Activated naive CD8-positive, alpha-beta T cell treated with anti-CD3 and anti-CD28 coated beads, Interleukin-2, amount 50 U/mL, for 24 hours (primary cell): ENCODE data around the gene ADCYAP1R1.

Source experiments
- ATAC-seq: fragments of 150-1000 bp; cut with Tn5 transposase; one replicate; pipeline ENCODE4 v1.10.0; 2021
- DNase-seq: peaks from one replicate; pipeline ENCODE4 v3.0.0; 2021
- H3K27ac Mint-ChIP-seq: one replicate; pipeline ENCODE4 v1.8.0; 2021; ENCODE audit warnings: mild to moderate bottlenecking, mixed read lengths
- H3K27me3 Mint-ChIP-seq: one replicate; pipeline ENCODE4 v1.8.0; 2021; ENCODE audit warnings: mixed read lengths
- H3K36me3 Mint-ChIP-seq: one replicate; pipeline ENCODE4 v1.8.0; 2021; ENCODE audit warnings: low read depth, mixed read lengths
- H3K4me1 Mint-ChIP-seq: one replicate; pipeline ENCODE4 v1.8.0; 2021; ENCODE audit warnings: mixed read lengths
- H3K4me3 Mint-ChIP-seq: one replicate; pipeline ENCODE4 v1.8.0; 2021; ENCODE audit warnings: mild to moderate bottlenecking, moderate library complexity, mixed read lengths
- H3K9me3 Mint-ChIP-seq: one replicate; pipeline ENCODE4 v1.8.0; 2021; ENCODE audit warnings: mixed read lengths

Gene ADCYAP1R1

DNA sequence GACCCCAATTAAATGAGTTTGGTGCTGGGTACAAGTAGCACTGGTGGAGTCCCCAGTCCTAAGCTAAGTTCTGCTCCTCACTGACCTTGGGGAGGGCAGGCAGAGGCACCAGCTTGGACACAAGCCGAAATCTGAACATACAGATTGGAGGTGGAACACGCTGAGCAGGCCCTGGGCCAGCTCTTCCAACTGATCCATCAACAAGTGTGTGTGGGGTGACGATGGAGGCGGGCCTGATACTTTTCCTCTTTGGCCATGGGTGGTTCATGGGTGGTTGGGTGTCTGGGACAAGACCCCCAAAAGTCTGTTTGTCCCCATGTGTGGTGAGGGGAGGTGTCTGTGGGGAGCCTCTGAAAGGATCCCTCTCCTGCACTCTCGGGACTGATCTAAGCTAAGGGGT is 1.9 kb downstream of the ADCYAP1R1 start:
- no peak for DNase-seq
- no peak for ATAC-seq
- Mint-ChIP-seq H3K27ac (no peak overlapping the region), H3K27me3 (peaks cover 39% of the 10 kb centered on the region), H3K4me3 (no peak overlapping the region), H3K9me3 (no peaks in the 10 kb centered on the region), H3K36me3 (no peaks in the 10 kb centered on the region), H3K4me1 (no peaks in the 10 kb centered on the region)

DNA sequence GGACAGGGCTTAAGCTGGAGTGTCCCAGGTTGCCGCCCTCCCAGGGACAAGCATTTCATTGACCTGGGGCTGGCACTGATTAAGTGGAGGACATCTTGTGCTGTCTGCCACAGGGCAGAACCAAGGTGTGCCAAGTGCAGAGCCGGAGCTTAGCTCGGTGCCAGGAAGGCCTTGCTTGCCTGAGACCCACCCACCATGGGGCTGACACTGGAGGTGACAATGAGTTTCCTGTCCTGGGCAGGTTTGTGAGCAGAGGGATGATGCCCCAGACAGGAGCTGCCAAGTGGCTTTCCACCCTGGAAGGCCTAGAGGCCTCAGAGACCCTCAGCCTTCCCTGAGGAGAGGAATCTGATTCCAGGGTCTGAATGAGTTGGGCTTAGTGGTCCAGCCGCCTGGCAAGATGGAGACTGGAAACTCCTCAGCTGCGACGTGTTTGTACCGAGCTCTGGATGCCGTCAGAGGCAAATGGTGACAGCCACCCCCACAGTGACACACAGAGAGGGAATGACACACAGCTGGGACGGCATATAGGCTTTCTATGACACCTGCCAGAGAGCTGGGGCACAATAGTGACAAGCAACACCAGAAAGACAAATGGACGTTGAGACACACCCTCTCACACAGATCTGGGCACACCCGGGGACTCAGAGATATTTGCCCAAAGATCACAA is 2.6 kb downstream of the ADCYAP1R1 start:
- Mint-ChIP-seq H3K9me3 (no peaks in the 10 kb centered on the region), H3K4me1 (no peaks in the 10 kb centered on the region), H3K27ac (no peak overlapping the region), H3K27me3 (peaks cover 38% of the 10 kb centered on the region), H3K36me3 (no peaks in the 10 kb centered on the region), H3K4me3 (no peak overlapping the region)
- DNase-seq: no peak
- no peak for ATAC-seq

DNA sequence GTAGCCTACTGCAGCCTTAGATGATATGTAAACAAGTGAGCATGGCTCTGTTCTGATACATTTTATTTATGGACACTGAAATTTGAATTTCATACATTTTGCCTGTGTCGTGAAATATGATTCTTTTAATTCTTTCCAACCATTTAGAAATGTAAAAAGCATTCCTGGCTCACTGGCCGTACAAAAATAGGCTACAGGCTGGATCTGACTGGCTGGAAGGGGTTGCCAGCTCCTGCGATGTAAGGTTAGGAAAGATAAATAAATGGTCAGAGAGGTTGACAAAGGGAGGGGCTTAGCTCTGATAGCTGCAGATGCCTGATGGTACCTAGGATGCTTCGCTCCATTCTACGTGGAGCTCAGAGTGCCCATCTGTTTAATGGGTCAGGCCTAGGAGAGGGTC is 3.4 kb downstream of the ADCYAP1R1 start:
- no peaks in the 10 kb centered on the region for H3K9me3 Mint-ChIP-seq
- peaks cover 34% of the 10 kb centered on the region for H3K27me3 Mint-ChIP-seq
- no peak for ATAC-seq
- no peak overlapping the region for H3K27ac Mint-ChIP-seq
- DNase-seq: no peak
- no peak overlapping the region for H3K4me3 Mint-ChIP-seq
- H3K36me3 Mint-ChIP-seq: no peaks in the 10 kb centered on the region
- no peaks in the 10 kb centered on the region for H3K4me1 Mint-ChIP-seq

DNA sequence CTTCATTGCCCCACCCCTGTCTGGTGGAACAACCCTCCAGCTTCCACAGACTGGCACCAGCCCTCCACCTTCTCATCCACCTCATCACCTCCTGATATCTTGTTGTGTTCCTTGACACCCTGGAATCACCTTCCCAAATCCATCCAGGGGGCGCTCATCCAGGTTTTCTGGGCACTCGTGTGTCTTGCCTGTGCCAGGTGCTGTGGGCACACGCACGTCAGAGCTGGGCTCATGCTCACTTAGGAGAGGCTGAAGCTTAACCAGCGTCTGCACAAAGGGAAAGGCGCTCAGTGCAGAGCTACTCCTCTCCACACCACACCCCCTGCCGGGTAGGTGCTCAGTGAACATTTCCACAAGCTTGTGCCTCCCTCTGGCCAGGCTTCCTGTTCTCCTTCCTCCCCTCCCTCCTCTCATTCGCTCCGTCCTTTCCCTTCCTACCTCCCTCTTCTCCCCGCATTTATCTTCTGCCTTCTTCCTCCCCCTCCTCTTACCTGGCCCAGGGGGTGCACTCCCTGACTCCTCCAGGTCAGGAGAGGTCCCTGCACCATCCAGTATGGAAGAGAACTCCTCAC is 4.8 kb downstream of the ADCYAP1R1 start:
- no peaks in the 10 kb centered on the region for H3K36me3 Mint-ChIP-seq
- no peaks in the 10 kb centered on the region for H3K9me3 Mint-ChIP-seq
- H3K27ac Mint-ChIP-seq: no peak overlapping the region
- no peaks in the 10 kb centered on the region for H3K4me1 Mint-ChIP-seq
- ATAC-seq: no peak
- DNase-seq: no peak
- H3K4me3 Mint-ChIP-seq: no peak overlapping the region
- H3K27me3 Mint-ChIP-seq: peaks cover 21% of the 10 kb centered on the region

DNA sequence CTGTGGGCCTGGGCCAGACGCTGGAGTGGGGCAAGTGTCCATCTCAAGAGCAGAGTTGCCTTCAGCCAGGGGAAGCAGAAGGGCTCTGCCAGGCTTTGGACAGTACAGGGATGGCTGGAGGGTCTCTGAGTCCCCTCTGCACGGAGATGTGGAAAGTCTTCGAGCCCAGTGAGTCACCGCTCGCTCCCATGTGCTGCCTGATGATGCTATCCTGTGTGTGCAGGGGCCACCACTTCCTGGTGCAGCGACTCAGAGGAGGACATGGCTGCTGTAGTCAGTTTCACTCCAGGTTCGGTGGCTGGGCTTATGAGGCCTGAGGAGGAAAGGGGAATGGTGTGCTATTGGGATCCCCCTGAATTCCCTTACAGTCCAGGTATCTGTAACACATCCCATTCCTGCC is 6.0 kb downstream of the ADCYAP1R1 start:
- no peak overlapping the region for H3K4me3 Mint-ChIP-seq
- H3K27ac Mint-ChIP-seq: no peak overlapping the region
- peak; percentile 31 for ATAC-seq

DNA sequence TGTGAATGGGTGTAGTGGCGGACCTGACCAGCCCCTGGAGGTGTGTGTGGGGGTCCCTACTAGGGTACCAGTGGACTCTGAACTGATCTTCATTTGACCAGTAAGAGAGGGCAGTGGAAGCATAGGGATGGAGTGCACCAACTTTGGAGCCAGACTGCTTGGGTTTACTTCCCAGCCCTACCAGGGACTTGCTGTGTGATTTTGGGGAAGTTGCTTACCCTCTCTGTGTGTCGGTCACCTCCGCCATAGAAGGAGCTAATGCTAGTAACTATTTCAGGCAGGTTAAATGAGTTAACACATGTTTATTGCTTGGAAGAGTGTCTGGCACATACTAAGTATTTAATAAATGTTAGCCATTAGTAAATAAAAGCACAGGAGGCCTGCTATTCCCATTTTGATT is 6.6 kb downstream of the ADCYAP1R1 start:
- H3K27ac Mint-ChIP-seq: no peak overlapping the region
- DNase-seq (no peak), ATAC-seq (no peak)
- H3K9me3 Mint-ChIP-seq: no peaks in the 10 kb centered on the region
- H3K4me3 Mint-ChIP-seq: no peak overlapping the region
- no peaks in the 10 kb centered on the region for H3K36me3 Mint-ChIP-seq
- no peaks in the 10 kb centered on the region for H3K4me1 Mint-ChIP-seq
- H3K27me3 Mint-ChIP-seq: peaks cover 13% of the 10 kb centered on the region

More for the DNA sequence above, 6.0 kb downstream of the ADCYAP1R1 start:
- no peaks in the 10 kb centered on the region for H3K36me3 Mint-ChIP-seq
- H3K4me1 Mint-ChIP-seq: no peaks in the 10 kb centered on the region
- peaks cover 15% of the 10 kb centered on the region for H3K27me3 Mint-ChIP-seq
- DNase-seq: no peak
- H3K9me3 Mint-ChIP-seq: no peaks in the 10 kb centered on the region

DNA sequence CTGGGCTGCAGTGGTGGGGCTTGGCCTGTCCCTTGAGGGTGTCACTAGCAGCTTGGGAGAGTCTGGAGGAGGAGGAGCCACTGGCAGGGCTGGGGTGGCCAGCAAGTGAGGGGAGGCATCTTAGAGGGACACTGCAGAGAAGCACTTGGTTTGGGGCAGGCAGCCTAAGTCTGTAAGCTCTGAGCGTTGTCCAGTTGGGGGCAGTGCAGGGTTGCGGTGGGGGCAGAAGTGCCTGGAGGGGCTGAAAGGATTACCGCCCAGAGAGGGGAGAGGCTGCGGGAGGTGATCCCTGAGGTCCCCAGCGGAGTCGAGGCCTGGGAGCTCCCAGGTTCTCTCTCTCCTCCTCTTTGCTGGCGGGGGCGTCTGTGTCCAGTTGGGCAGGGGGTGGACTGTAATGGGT is 7.4 kb downstream of the ADCYAP1R1 start:
- ATAC-seq: no peak
- no peak overlapping the region for H3K4me3 Mint-ChIP-seq
- no peak for DNase-seq
- H3K27me3 Mint-ChIP-seq: peaks cover 5% of the 10 kb centered on the region
- H3K9me3 Mint-ChIP-seq: no peaks in the 10 kb centered on the region
- H3K36me3 Mint-ChIP-seq: no peaks in the 10 kb centered on the region
- no peaks in the 10 kb centered on the region for H3K4me1 Mint-ChIP-seq
- no peak overlapping the region for H3K27ac Mint-ChIP-seq

DNA sequence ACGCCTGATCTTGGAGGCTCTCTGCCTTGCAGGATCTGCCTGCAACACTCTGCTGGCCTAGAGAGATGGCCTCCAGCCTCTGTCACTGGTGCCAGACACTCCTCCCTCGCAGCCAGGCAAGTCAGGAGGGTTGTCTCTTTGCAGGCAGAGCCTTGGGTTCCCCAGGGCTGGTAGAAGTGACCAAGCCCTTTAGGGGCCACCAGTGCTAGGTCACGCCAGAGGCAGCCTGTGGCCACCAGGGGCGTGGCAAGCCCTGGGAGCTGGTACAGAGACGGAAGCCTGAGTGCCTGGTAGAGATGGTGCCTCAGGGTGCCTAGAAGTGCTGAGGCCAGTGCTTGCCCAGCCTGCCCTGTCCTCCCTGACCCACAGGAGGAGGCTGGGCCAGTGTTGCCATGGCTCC is 9.1 kb downstream of the ADCYAP1R1 start:
- ATAC-seq (no peak), DNase-seq (no peak)
- no peaks in the 10 kb centered on the region for H3K9me3 Mint-ChIP-seq
- no peak overlapping the region for H3K4me3 Mint-ChIP-seq
- H3K36me3 Mint-ChIP-seq: no peaks in the 10 kb centered on the region
- H3K27me3 Mint-ChIP-seq: no peaks in the 10 kb centered on the region
- H3K4me1 Mint-ChIP-seq: no peaks in the 10 kb centered on the region
- no peak overlapping the region for H3K27ac Mint-ChIP-seq

DNA sequence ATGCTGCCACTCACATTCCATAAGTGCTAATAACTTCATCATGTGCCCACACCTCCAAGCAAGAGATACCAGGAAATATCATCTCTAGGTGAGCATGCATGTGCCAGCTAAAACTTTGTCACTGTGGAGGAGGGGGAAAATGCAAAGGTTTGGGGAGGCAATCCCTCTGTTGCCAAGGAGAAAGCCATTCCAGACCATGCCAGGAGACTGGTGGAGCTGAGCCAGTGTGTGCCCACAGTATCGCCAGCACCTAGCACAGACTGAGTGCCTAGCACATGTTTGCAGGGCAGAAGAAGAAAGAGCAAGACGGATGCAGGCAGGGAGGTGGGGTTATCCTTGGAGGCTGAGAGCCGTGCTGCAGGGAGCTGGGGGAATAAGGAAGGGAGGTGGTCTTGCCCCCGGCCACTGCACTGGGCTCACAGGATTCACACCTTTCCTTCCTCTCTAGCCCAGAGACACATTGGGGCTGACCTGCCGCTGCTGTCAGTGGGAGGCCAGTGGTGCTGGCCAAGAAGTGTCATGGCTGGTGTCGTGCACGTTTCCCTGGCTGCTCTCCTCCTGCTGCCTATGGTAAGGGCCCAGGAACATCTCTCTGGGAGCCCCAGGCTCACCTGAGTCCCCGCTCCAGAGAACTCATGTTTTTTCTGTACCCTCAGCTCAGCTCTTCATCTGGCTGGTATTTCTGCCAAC is 10.8 kb downstream of the ADCYAP1R1 start:
- no peaks in the 10 kb centered on the region for H3K9me3 Mint-ChIP-seq
- H3K27me3 Mint-ChIP-seq: no peaks in the 10 kb centered on the region
- ATAC-seq (no peak), DNase-seq (no peak)
- no peak overlapping the region for H3K27ac Mint-ChIP-seq
- no peaks in the 10 kb centered on the region for H3K4me1 Mint-ChIP-seq
- H3K36me3 Mint-ChIP-seq: no peaks in the 10 kb centered on the region
- no peak overlapping the region for H3K4me3 Mint-ChIP-seq

DNA sequence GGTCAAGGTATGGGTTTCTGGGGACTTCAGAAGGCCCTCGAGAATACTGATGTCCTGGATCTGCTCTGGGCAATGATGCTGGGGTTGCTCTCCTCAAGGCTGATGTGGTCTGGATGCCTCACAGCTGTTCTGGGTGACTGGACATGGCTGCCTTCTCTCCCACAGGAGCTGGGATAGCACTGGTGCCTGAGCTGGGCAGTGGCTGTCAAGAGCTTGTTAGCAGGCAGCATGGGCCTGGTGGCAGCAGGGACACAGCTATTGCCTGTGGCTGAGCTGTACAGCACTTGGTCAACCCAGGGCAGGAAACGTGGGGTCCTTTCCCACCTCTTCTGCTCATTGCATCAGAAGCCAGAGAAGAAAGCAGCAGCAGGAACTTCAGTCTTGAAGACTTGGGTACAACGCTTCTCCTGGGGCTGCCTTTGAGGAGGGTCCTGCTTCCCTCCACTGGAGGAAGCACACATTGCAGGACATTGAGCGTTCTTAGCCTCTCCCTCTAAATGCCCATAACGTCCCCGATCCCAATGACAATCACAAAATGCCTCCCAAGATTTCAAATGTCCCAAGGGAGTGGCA is 13.0 kb downstream of the ADCYAP1R1 start:
- ATAC-seq (no peak), DNase-seq (no peak)
- no peak overlapping the region for H3K27ac Mint-ChIP-seq
- H3K4me3 Mint-ChIP-seq: no peak overlapping the region
- no peaks in the 10 kb centered on the region for H3K27me3 Mint-ChIP-seq
- H3K36me3 Mint-ChIP-seq: no peaks in the 10 kb centered on the region
- H3K9me3 Mint-ChIP-seq: no peaks in the 10 kb centered on the region
- no peaks in the 10 kb centered on the region for H3K4me1 Mint-ChIP-seq

DNA sequence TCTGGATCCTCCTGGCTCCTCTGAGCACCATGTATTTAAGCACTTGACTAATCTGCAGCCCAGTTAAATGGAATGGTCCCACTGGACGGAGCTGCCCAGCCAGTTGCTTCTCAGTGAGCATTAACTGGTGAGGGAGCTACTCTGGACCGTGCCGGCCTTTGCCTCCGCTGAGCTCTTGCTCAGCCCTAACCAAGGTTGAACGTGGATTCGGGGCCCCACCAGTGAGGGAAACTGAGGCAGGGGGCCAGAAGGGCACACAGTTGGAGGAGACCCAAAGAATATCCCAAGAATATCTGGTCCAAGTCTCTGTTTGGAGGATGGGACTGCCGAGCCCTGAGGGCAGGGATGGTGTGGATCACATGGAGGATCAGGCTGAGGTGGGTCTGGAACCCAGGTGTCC is 13.7 kb downstream of the ADCYAP1R1 start:
- no peak for DNase-seq
- Mint-ChIP-seq H3K27me3 (no peaks in the 10 kb centered on the region), H3K36me3 (no peaks in the 10 kb centered on the region), H3K27ac (no peak overlapping the region), H3K4me1 (no peaks in the 10 kb centered on the region), H3K4me3 (no peak overlapping the region), H3K9me3 (no peaks in the 10 kb centered on the region)
- no peak for ATAC-seq

DNA sequence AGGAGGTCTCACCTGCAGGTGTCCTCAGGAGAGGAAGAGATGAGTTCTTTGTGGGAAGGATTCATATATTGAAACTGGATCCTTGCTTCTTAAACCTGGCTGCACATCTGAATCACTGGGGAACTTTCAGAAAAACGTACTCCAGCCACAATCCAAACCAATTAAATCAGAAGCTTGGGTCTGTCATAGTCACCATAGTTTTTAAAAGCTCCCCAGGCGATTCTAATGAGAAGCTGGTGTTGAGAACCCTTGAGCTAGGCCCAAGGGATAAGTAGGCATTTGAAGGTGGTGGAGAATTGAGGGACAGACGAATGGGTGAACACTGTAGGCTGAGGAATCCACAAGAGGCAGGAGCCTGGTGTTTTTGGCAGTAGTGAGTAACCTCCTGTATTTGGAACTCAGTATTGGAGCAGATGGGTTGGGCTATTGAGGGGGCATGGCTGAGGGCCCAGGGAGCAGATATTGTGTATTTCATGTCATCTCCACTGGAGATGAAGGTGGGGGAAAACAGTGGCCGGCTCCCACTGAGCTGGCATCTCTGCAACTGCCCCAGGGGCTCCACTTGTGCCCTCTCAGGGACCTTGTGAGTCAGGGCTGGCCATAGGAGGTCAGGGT is 14.5 kb downstream of the ADCYAP1R1 start:
- Mint-ChIP-seq H3K9me3 (no peaks in the 10 kb centered on the region), H3K27me3 (no peaks in the 10 kb centered on the region), H3K27ac (no peak overlapping the region), H3K36me3 (no peaks in the 10 kb centered on the region), H3K4me3 (no peak overlapping the region), H3K4me1 (no peaks in the 10 kb centered on the region)
- no peak for DNase-seq
- no peak for ATAC-seq

DNA sequence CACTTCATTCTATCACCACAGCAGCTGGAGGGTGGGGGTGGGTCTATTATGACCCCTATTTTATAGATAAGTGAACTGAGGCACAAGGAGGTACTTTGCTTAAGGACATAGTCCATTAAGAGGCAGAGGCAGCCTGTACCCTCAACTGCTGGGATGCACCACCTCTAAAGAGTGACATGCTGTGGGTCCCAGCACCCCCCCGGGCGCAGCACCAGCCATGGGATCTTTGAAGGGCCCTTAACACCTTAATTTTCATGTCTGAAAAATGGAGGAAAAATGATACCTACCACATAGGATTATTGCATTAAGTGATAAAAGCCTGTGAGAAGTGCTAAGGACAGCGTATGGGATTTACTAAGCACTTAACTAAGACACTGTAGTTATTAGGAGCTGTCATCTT is 15.4 kb downstream of the ADCYAP1R1 start:
- H3K4me3 Mint-ChIP-seq: no peak overlapping the region

DNA sequence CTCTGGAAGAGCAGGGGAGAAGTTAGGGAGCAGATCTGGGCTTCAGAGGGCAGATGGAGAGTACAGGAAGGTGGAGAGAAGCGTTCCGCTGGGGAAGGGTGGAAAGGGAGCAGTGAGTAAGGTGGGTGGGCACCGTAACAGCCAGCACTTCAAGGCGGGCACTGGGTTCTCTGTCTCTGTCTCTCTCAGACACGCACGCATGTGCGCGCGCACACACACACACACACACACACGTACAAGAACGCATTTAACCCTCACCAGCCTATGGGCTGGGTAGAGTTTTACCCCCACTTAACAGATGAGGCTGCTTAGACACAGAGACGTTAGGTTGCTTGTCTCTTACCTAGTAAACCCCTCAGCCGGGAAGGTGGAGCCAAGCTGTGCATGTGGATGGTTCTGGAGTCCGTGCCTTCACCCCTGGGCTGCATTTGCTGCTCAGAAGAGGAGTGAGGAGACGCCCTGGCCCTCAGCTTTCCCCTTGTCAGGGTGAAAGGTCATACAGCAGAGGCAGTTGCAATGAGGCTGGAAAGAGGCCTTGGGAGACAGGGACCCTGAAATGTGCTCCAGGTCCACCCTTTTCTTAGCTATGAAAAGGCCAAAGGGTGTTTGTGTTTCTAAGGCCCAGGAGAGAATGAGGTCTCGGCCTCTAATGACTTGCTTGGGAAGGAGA is 16.0 kb downstream of the ADCYAP1R1 start:
- DNase-seq: no peak
- no peak for ATAC-seq
- Mint-ChIP-seq H3K4me3 (no peak overlapping the region), H3K9me3 (no peaks in the 10 kb centered on the region), H3K36me3 (no peaks in the 10 kb centered on the region), H3K27ac (no peak overlapping the region), H3K27me3 (no peaks in the 10 kb centered on the region), H3K4me1 (no peaks in the 10 kb centered on the region)

More for the DNA sequence above, 15.4 kb downstream of the ADCYAP1R1 start:
- Mint-ChIP-seq H3K27ac (no peak overlapping the region), H3K36me3 (no peaks in the 10 kb centered on the region), H3K27me3 (no peaks in the 10 kb centered on the region), H3K4me1 (no peaks in the 10 kb centered on the region), H3K9me3 (no peaks in the 10 kb centered on the region)
- ATAC-seq (no peak), DNase-seq (no peak)
